RWPE2 (cell line): ENCODE data around the gene OVOL1.
"Not testable (repeated sequence)": the region's sequence is repeated elsewhere in the genome, so short reads cannot be mapped to it uniquely, and the experiment has no call there.

ENCODE experiments used
- ATAC-seq: fragments of 200-7000 bp; cut with Tn5 transposase; 3 replicates; pipeline ENCODE4 v1.9.1; 2021; ENCODE audit warnings: low read depth
- DNase-seq: peaks from one replicate; pipeline ENCODE4 v3.0.0-alpha.2; 2020; ENCODE audit warnings: low spot score
- H3K27ac ChIP-seq: fragments of 450-650 bp; 2 replicates; pipeline ENCODE4 v1.5.1; 2017; ENCODE audit warnings: mild to moderate bottlenecking; ENCODE audit not compliant: poor library complexity, severe bottlenecking
- H3K27me3 ChIP-seq: fragments of 250-450 bp; sonication (Bioruptor Pico); 2 replicates; pipeline ENCODE4 v1.5.1; 2021; ENCODE audit warnings: mild to moderate bottlenecking, moderate library complexity; ENCODE audit not compliant: insufficient read depth, poor library complexity, severe bottlenecking
- H3K36me3 ChIP-seq: fragments of 250-450 bp; sonication (Bioruptor Pico); 2 replicates; pipeline ENCODE4 v1.5.1; 2020; ENCODE audit warnings: low read depth, mild to moderate bottlenecking, moderate library complexity
- H3K4me1 ChIP-seq: fragments of 250-450 bp; sonication (Bioruptor Pico); 2 replicates; pipeline ENCODE4 v1.5.1; 2021; ENCODE audit warnings: mild to moderate bottlenecking, moderate library complexity; ENCODE audit not compliant: insufficient read depth, poor library complexity, severe bottlenecking
- H3K4me3 ChIP-seq: fragments of 250-450 bp; sonication (Bioruptor Pico); 2 replicates; pipeline ENCODE4 v1.5.1; 2021; ENCODE audit warnings: mild to moderate bottlenecking, moderate library complexity; ENCODE audit not compliant: severe bottlenecking
- H3K9me3 ChIP-seq: fragments of 250-450 bp; sonication (Bioruptor Pico); 2 replicates; pipeline ENCODE4 v1.5.1; 2021; ENCODE audit warnings: mild to moderate bottlenecking, moderate library complexity; ENCODE audit not compliant: severe bottlenecking
- TF ChIP-seq, protein P1 (sequence below): fragments of 450-650 bp; IDR thresholded peaks from one replicate; pipeline ENCODE4 v1.5.1; 2017; ENCODE audit warnings: mild to moderate bottlenecking, moderate library complexity; ENCODE audit not compliant: poor library complexity, severe bottlenecking

The OVOL1 gene

GRCh38 chr11:65744026-65744698 is 42.7 kb upstream of the OVOL1 start:
- Histone ChIP-seq H3K4me3 (no peak overlapping the region), H3K36me3 (no peaks in the 10 kb centered on the region), H3K27ac (no peak overlapping the region), H3K4me1 (no peaks in the 10 kb centered on the region), H3K9me3 (no peaks in the 10 kb centered on the region), H3K27me3 (peaks cover 6% of the 10 kb centered on the region)
- ATAC-seq (peak; percentile 64), DNase-seq (no peak)
- TF ChIP-seq, protein P1, sequence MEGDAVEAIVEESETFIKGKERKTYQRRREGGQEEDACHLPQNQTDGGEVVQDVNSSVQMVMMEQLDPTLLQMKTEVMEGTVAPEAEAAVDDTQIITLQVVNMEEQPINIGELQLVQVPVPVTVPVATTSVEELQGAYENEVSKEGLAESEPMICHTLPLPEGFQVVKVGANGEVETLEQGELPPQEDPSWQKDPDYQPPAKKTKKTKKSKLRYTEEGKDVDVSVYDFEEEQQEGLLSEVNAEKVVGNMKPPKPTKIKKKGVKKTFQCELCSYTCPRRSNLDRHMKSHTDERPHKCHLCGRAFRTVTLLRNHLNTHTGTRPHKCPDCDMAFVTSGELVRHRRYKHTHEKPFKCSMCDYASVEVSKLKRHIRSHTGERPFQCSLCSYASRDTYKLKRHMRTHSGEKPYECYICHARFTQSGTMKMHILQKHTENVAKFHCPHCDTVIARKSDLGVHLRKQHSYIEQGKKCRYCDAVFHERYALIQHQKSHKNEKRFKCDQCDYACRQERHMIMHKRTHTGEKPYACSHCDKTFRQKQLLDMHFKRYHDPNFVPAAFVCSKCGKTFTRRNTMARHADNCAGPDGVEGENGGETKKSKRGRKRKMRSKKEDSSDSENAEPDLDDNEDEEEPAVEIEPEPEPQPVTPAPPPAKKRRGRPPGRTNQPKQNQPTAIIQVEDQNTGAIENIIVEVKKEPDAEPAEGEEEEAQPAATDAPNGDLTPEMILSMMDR: peak; percentile 18

DNA sequence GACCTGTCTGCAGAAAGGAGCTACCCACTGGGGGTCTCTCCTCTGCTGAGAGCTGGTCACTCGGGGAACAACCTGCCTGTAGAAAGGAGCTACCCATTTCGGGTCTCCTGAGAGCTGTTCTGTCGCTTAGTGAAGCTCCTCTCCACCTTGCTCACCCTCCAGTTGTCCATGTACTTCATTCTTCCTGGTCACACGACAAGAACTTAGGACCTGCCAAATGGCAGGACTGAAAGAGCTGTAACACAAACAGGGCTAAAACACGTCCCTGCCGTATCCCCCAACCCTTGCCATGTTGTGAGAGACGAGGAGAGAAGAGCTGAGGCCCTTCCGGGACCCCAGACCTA is 42.2 kb upstream of the OVOL1 start:
- no peaks in the 10 kb centered on the region for H3K4me1 ChIP-seq
- no peak overlapping the region for H3K27ac ChIP-seq
- ATAC-seq (no peak), DNase-seq (no peak)
- H3K9me3 ChIP-seq: no peaks in the 10 kb centered on the region
- no peaks in the 10 kb centered on the region for H3K36me3 ChIP-seq
- H3K4me3 ChIP-seq: no peak overlapping the region
- TF ChIP-seq, protein P1: peak; percentile 6
- peaks cover 6% of the 10 kb centered on the region for H3K27me3 ChIP-seq

DNA sequence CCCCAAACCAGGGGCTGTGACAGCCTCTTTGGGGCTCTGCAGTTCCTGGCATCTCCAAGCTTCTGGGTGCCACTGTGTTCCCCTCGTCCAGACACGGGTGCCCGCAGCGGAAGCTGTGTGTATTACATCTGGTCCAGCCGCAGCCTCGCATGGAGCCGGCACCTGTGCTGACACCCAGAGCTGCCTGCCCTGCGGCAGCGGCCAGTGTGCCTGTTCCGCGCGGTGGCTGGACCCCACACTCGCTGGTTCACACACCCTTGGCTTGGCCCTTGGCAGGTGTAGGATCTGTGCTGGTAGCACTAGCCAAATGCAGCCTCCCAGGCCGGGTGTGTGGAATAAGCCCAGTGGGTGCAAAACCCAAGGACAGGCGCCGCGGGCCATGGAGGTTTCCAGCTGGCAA is 41.8 kb upstream of the OVOL1 start:
- Histone ChIP-seq H3K36me3 (no peaks in the 10 kb centered on the region), H3K27ac (no peak overlapping the region), H3K9me3 (no peaks in the 10 kb centered on the region), H3K4me1 (no peaks in the 10 kb centered on the region), H3K4me3 (no peak overlapping the region), H3K27me3 (peaks cover 9% of the 10 kb centered on the region)
- TF ChIP-seq, protein P1: no peak
- DNase-seq: no peak
- no peak for ATAC-seq

GRCh38 chr11:65762169-65762568 is 24.7 kb upstream of the OVOL1 start:
- not testable (repeated sequence) for H3K4me3 ChIP-seq, DNase-seq, H3K4me1 ChIP-seq, ATAC-seq, H3K27ac ChIP-seq, H3K27me3 ChIP-seq, H3K36me3 ChIP-seq, H3K9me3 ChIP-seq

GRCh38 chr11:65762816-65763215 is 24.0 kb upstream of the OVOL1 start:
- DNase-seq, H3K4me1 ChIP-seq, H3K4me3 ChIP-seq, H3K27me3 ChIP-seq, H3K9me3 ChIP-seq, H3K36me3 ChIP-seq, ATAC-seq, H3K27ac ChIP-seq: not testable (repeated sequence)

DNA sequence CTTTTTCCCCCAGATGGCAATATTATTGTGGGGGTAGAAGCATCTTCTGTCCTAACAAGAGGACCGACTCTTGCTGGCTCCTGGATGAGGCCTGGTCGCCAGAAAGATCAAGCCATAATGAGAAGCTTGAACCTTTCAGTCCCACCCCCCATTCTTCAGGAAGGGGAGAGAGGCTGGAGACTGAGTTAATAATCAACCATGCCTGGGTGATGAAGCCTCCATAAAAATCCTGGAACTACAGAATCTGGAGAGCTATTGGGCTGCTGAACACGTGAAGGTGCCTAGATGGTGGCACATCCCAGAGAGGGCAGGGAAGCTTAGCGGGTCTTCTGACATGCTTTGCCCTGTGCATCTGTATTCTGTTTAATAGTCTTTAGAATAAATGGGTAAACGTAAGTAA is 22.4 kb upstream of the OVOL1 start:
- DNase-seq (no peak), ATAC-seq (no peak)
- Histone ChIP-seq H3K4me3 (no peak overlapping the region), H3K27me3 (no peaks in the 10 kb centered on the region), H3K4me1 (no peaks in the 10 kb centered on the region), H3K27ac (no peak overlapping the region), H3K9me3 (no peaks in the 10 kb centered on the region), H3K36me3 (no peaks in the 10 kb centered on the region)
- TF ChIP-seq, protein P1: no peak
